GM23338 (cell line): ENCODE data around the gene PPBP.

Source experiments
- CREB1 ChIP-seq: fragments of 250-450 bp; sonication (Bioruptor Pico); IDR thresholded peaks from 2 replicates; pipeline ENCODE4 v1.5.0; 2020; ENCODE audit warnings: low read depth, mild to moderate bottlenecking, moderate library complexity
- CTCF ChIP-seq, 2 experiments: fragments of 200-600 bp in 1 of 2; sonication (generic) in 1 of 2; conservative IDR thresholded peaks; 2 replicates each; pipeline versions ENCODE4 v1.5.1 to v1.6.1; 2016 to 2017; ENCODE audit warnings: antibody characterized with exemption in 2 of 2, low read depth in 2 of 2, mild to moderate bottlenecking in 2 of 2, moderate library complexity in 1 of 2
- ETS1 ChIP-seq: IDR thresholded peaks from 2 replicates; pipeline ENCODE4 v1.6.1; 2016; ENCODE audit warnings: antibody characterized with exemption
- EZH2 ChIP-seq: fragments of 200-600 bp; sonication (generic); IDR thresholded peaks from one replicate; pipeline ENCODE4 v1.8.0; 2017; ENCODE audit warnings: antibody characterized with exemption, mild to moderate bottlenecking, low read depth; ENCODE audit not compliant: unreplicated experiment
- EZH2phosphoT487 ChIP-seq: fragments of 200-600 bp; sonication (generic); IDR thresholded peaks from one replicate; pipeline ENCODE4 v1.8.1; 2018; ENCODE audit warnings: antibody characterized with exemption; ENCODE audit not compliant: unreplicated experiment
- JUNB ChIP-seq: IDR thresholded peaks from one replicate; pipeline ENCODE4 v1.6.1; 2016; ENCODE audit warnings: antibody characterized with exemption; ENCODE audit not compliant: unreplicated experiment
- POLR2AphosphoS5 ChIP-seq: IDR thresholded peaks from 2 replicates; pipeline ENCODE4 v1.6.1; 2016; ENCODE audit warnings: antibody characterized with exemption, low read depth
- REST ChIP-seq: IDR thresholded peaks from one replicate; pipeline ENCODE4 v1.6.1; 2018; ENCODE audit warnings: antibody characterized with exemption; ENCODE audit not compliant: unreplicated experiment
- ZNF114 ChIP-seq: fragments of 250-450 bp; sonication (Bioruptor Pico); IDR thresholded peaks from 2 replicates; pipeline ENCODE4 v1.5.0; 2020; ENCODE audit warnings: mild to moderate bottlenecking, moderate library complexity
- ZNF331 ChIP-seq: fragments of 250-450 bp; sonication (Bioruptor Pico); IDR thresholded peaks from 2 replicates; pipeline ENCODE4 v1.5.0; 2020; ENCODE audit warnings: low read depth, mild to moderate bottlenecking, moderate library complexity

GRCh38 chr4:73967866-73968265, 20.1 kb downstream of the PPBP start:
- no peak for TF ChIP-seq CTCF (conservative IDR thresholded peaks at IDR 0.05; ENCODE audit: low read depth in 2 of 2)
- no peak for TF ChIP-seq EZH2phosphoT487
- no peak for TF ChIP-seq POLR2AphosphoS5
- TF ChIP-seq EZH2 = no peak
- no peak for TF ChIP-seq REST
- TF ChIP-seq ZNF114 = no peak
- TF ChIP-seq ZNF331 (CRISPR knock-in tag) = no peak
- TF ChIP-seq ETS1 = no peak
- no peak for TF ChIP-seq JUNB
- no peak for TF ChIP-seq CREB1
